ENCODE measurements around the gene BROX.

- TF ChIP-seq, protein P1, sequence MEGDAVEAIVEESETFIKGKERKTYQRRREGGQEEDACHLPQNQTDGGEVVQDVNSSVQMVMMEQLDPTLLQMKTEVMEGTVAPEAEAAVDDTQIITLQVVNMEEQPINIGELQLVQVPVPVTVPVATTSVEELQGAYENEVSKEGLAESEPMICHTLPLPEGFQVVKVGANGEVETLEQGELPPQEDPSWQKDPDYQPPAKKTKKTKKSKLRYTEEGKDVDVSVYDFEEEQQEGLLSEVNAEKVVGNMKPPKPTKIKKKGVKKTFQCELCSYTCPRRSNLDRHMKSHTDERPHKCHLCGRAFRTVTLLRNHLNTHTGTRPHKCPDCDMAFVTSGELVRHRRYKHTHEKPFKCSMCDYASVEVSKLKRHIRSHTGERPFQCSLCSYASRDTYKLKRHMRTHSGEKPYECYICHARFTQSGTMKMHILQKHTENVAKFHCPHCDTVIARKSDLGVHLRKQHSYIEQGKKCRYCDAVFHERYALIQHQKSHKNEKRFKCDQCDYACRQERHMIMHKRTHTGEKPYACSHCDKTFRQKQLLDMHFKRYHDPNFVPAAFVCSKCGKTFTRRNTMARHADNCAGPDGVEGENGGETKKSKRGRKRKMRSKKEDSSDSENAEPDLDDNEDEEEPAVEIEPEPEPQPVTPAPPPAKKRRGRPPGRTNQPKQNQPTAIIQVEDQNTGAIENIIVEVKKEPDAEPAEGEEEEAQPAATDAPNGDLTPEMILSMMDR (conservative IDR thresholded peaks at IDR 0.05) = no peak
- TF ChIP-seq EZH2 (IDR thresholded peaks at IDR 0.05; ENCODE audit: low read depth) = no peak
These were observed 27.6 kb downstream of the BROX start for GRCh38 chr1:222739929-222740328.
